ENCODE measurements around the gene KLHL4. TPM values are rescaled to one million over a fixed set of nuclear protein-coding genes. Genes with fewer than 3 reads are reported as not detected.

Gene KLHL4
- total and polyA plus RNA-seq, 2 of the 8 experiments (the other 6 are each of a cell fraction or from before 2014, with no cell fraction given): 8.8 to 16.0 TPM

DNA sequence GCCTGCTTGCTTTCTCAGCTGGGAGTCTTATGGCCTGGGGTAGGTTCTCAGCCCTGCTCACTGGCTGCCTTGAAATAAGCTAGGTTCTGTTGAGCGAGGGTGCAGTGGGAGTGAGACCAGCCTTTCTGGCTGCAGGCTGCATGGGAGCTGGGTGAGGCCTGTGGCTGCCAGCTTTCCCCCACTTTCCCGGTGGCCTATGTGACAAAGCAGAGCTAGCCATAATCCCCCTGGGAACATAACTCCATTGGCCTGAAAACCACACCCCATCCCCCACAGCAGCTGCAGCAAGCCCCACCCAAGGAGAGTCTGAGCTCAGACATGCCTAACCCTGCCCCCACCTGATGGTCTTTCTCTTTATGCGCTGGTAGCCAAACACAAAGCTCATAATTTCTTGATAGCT is 118.9 kb downstream of the KLHL4 start:
- Histone ChIP-seq H2BK120ac (replicated peaks; ENCODE audit: low read depth, low read length) (no peak overlapping the region), H3K79me2 (ENCODE audit: control insufficient read depth in 1 of 2, insufficient read depth in 2 of 2, low read length in 2 of 2) (no peaks in the 10 kb centered on the region), H4K20me1 (replicated peaks in 1 of 2; ENCODE audit: control insufficient read depth in 1 of 2, insufficient read depth in 2 of 2, low read length in 2 of 2) (no peaks in the 10 kb centered on the region), H3K4me1 (replicated peaks in 1 of 4; ENCODE audit: control insufficient read depth in 3 of 4, insufficient read depth in 4 of 4, low read length in 3 of 4) (peaks cover 0 to 4% (median 0%) of the 10 kb centered on the region in 4 experiments; a peak in 1 of 7 replicates), H4K5ac (ENCODE audit: insufficient read length, low read depth, low read length) (no peak overlapping the region), H3K56ac (replicated peaks; ENCODE audit: insufficient read length, low read depth, low read length) (no peak overlapping the region), H3K36me3 (ENCODE audit: control insufficient read depth in 2 of 4, insufficient read depth in 4 of 4, low read length in 3 of 4) (peaks cover 0 to 2% (median 0%) of the 10 kb centered on the region in 4 experiments; a peak in 1 of 8 replicates), H3K4ac (replicated peaks; ENCODE audit: insufficient read length, low read depth, low read length) (no peak overlapping the region), H3K9ac (replicated peaks in 1 of 4; ENCODE audit: extremely low read depth in 1 of 4, low read depth in 3 of 4, low read length in 3 of 4) (no peak overlapping the region), H2BK20ac (ENCODE audit: low read length) (no peak overlapping the region), H3K9me3 (ENCODE audit: insufficient read depth in 2 of 2, low read depth in 1 of 2, low read length in 1 of 2) (no peaks in the 10 kb centered on the region), H2AFZ (ENCODE audit: low read length) (no peak overlapping the region), H3K14ac (ENCODE audit: insufficient read length) (no peak overlapping the region), H3K79me1 (ENCODE audit: low read depth, low read length) (no peaks in the 10 kb centered on the region), H2BK5ac (ENCODE audit: low read depth, low read length) (no peak overlapping the region), H3K23me2 (ENCODE audit: low read depth, low read length) (no peaks in the 10 kb centered on the region), H3K23ac (ENCODE audit: insufficient read length) (no peak overlapping the region), H4K91ac (replicated peaks; ENCODE audit: insufficient read length, low read length) (no peak overlapping the region), H4K8ac (ENCODE audit: extremely low read depth, insufficient read depth, low read length) (no peak overlapping the region), H2BK15ac (ENCODE audit: low read length) (no peak overlapping the region), H3K4me2 (ENCODE audit: insufficient read depth in 1 of 2, low read depth in 2 of 2, low read length in 2 of 2) (no peak overlapping the region), H3K27me3 (replicated peaks in 1 of 4; ENCODE audit: control insufficient read depth in 3 of 4, extremely low read depth in 1 of 4, insufficient read depth in 3 of 4, low read length in 3 of 4) (no peaks in the 10 kb centered on the region), H2AK5ac (ENCODE audit: low read depth, low read length) (no peak overlapping the region), H2BK12ac (ENCODE audit: low read depth, low read length) (0 out of 2 replicates have a peak overlapping the region, but pooled peaks have one; percentile 39), H3K4me3 (ENCODE audit: extremely low read depth in 1 of 4, insufficient read depth in 2 of 4, low read depth in 3 of 4, low read length in 4 of 4) (no peak overlapping the region), H3K18ac (ENCODE audit: extremely low read depth, low read length) (no peak overlapping the region), H3K27ac (ENCODE audit: low read depth, low read length) (no peak overlapping the region)
- no peak for DNase-seq (ENCODE audit: low read depth in 1 of 2, low spot score in 2 of 2)
- CTCF ChIA-PET (ENCODE audit: partially characterized antibody): no interaction called here
- TF ChIP-seq RXRA (IDR thresholded peaks at IDR 0.05; ENCODE audit: insufficient read depth, low read depth, low read length) (no peak), SP4 (IDR thresholded peaks at IDR 0.05; ENCODE audit: low read length) (no peak), CHD2 (IDR thresholded peaks at IDR 0.05; ENCODE audit: low read length) (no peak), NRF1 (IDR thresholded peaks at IDR 0.05; ENCODE audit: low read depth, low read length) (no peak), MAFK (IDR thresholded peaks at IDR 0.05; ENCODE audit: low read depth, low read length) (no peak), JUND (IDR thresholded peaks at IDR 0.05; ENCODE audit: low read length) (no peak), EGR1 (IDR thresholded peaks at IDR 0.05; ENCODE audit: borderline replicate concordance, low read depth, low read length) (no peak), SAP30 (IDR thresholded peaks at IDR 0.05; ENCODE audit: insufficient read depth, insufficient replicate concordance, low read length) (no peak), BCL11A (IDR thresholded peaks at IDR 0.05; ENCODE audit: low read depth in 2 of 2, low read length in 2 of 2) (no peak), ATF3 (IDR thresholded peaks at IDR 0.05; ENCODE audit: insufficient read depth, low read depth, low read length) (no peak)
- no peak for FAIRE-seq
- WGBS, 2 experiments (ENCODE audit: extremely low coverage in 1 of 2, insufficient coverage in 1 of 2, insufficient read length in 1 of 2, insufficient replicate concordance in 2 of 2, low coverage in 1 of 2, low lambda C conversion rate in 2 of 2, missing lambda C conversion rate in 1 of 2): 100% methylated on average over 2 of the region's 3 CpGs; no CpG with 5 or more reads in 1 of the 2 experiments
- POLR2A ChIA-PET (ENCODE audit: partially characterized antibody): no interaction called here
